Measurements from ENCODE around the gene ECM2. TPM values are rescaled to one million over a fixed set of nuclear protein-coding genes. Genes with fewer than 3 reads are reported as not detected.

Gene ECM2
- total RNA-seq, 1 donor from 2014 or later, result 71.3 TPM

- no peak for DNase-seq (ENCODE audit: low spot score)
Measured at GRCh38 chr9:92528522-92528849, 7.3 kb downstream of the ECM2 start.

- DNase-seq (ENCODE audit: low spot score), result no peak
Measured at GRCh38 chr9:92527832-92528521, 7.8 kb downstream of the ECM2 start.

GRCh38 chr9:92527291-92527828 is 8.4 kb downstream of the ECM2 start:
- DNase-seq (ENCODE audit: low spot score), result no peak

GRCh38 chr9:92525306-92525705 is 10.5 kb downstream of the ECM2 start:
- DNase-seq (ENCODE audit: low spot score), result no peak

GRCh38 chr9:92524881-92525280 is 10.9 kb downstream of the ECM2 start:
- DNase-seq (ENCODE audit: low spot score), result no peak

GRCh38 chr9:92522983-92523970 is 12.5 kb downstream of the ECM2 start:
- no peak for DNase-seq (ENCODE audit: low spot score)

GRCh38 chr9:92520837-92521236 is 15.0 kb downstream of the ECM2 start:
- DNase-seq (ENCODE audit: low spot score), result no peak

GRCh38 chr9:92518199-92518598 is 17.6 kb downstream of the ECM2 start:
- no peak for DNase-seq (ENCODE audit: low spot score)

- DNase-seq (ENCODE audit: low spot score), result no peak
Measured at GRCh38 chr9:92517046-92517445, 18.7 kb downstream of the ECM2 start.

GRCh38 chr9:92516521-92516920 is 19.3 kb downstream of the ECM2 start:
- no peak for DNase-seq (ENCODE audit: low spot score)

- no peak for DNase-seq (ENCODE audit: low spot score)
Measured at GRCh38 chr9:92514635-92515034, 21.2 kb downstream of the ECM2 start.

- no peak for DNase-seq (ENCODE audit: low spot score)
Measured at GRCh38 chr9:92513349-92513748, 22.4 kb downstream of the ECM2 start.

GRCh38 chr9:92512622-92513021 is 23.2 kb downstream of the ECM2 start:
- no peak for DNase-seq (ENCODE audit: low spot score)

- DNase-seq (ENCODE audit: low spot score), result no peak
Measured at GRCh38 chr9:92510747-92511146, 25.0 kb downstream of the ECM2 start.

- no peak for DNase-seq (ENCODE audit: low spot score)
Measured at GRCh38 chr9:92509050-92509449, 26.7 kb downstream of the ECM2 start.

- DNase-seq (ENCODE audit: low spot score), result no peak
Measured at GRCh38 chr9:92508018-92508820, 27.6 kb downstream of the ECM2 start.

GRCh38 chr9:92507496-92507895 is 28.3 kb downstream of the ECM2 start:
- DNase-seq (ENCODE audit: low spot score), result no peak

- no peak for DNase-seq (ENCODE audit: low spot score)
Measured at GRCh38 chr9:92507005-92507404, 28.8 kb downstream of the ECM2 start.

GRCh38 chr9:92506184-92506857 is 29.5 kb downstream of the ECM2 start:
- DNase-seq (ENCODE audit: low spot score), result no peak

- DNase-seq (ENCODE audit: low spot score), result no peak
Measured at GRCh38 chr9:92504881-92505280, 30.9 kb downstream of the ECM2 start.

GRCh38 chr9:92503156-92503555 is 32.6 kb downstream of the ECM2 start:
- DNase-seq (ENCODE audit: low spot score), result no peak
